Endothelial cell of umbilical vein (primary cell): Measurements from ENCODE around the gene BGN. TPM values are rescaled to one million over a fixed set of nuclear protein-coding genes. Genes with fewer than 3 reads are reported as not detected.
A peak's percentile ranks its signal among the peaks of the same experiment; 100 is the strongest.

ENCODE experiments used
- BruUV-seq: library from RNA; stranded (reverse); fragments of 400-500 nt; replicated peaks from 2 replicates; lab custom pipeline; 2021; lab: Mats Ljungman, UMichigan
- CTCF ChIA-PET: fragments of 300-600, 350-600 bp; sonication (Branson Sonifier 250); formaldehyde crosslinking; loops from one replicate; lab custom pipeline; 2021; ENCODE audit warnings: antibody characterized with exemption, inconsistent platforms; lab: Charles Lee
- POLR2A ChIA-PET: fragments of 300-600, 350-600 bp; sonication (Branson Sonifier 250); formaldehyde crosslinking; loops from one replicate; lab custom pipeline; 2021; ENCODE audit warnings: antibody characterized with exemption, inconsistent platforms; lab: Charles Lee
- DNase-seq: peaks from one replicate; pipeline ENCODE4 v3.0.0-alpha.2; 2011; ENCODE audit warnings: low read depth, low spot score
- FAIRE-seq: peaks from 2 replicates; lab custom pipeline; 2011; peaks lifted over from hg19 to GRCh38; lab: Jason Lieb, UNC
- H2AFZ ChIP-seq: 2 replicates; pipeline ENCODE4 v1.6.0; 2012; ENCODE audit warnings: low read depth, low read length, control low read depth, inconsistent platforms
- H3K27ac ChIP-seq: 2 replicates; pipeline ENCODE4 v1.5.1; 2011; ENCODE audit warnings: low read depth, mild to moderate bottlenecking, control low read depth, low read length, moderate library complexity; ENCODE audit not compliant: insufficient read depth
- H3K27me3 ChIP-seq, 2 experiments: 2 replicates each; pipeline versions ENCODE4 v1.6.0 to v1.6.1; 2011; ENCODE audit warnings: low read length in 2 of 2, mixed read lengths in 1 of 2; ENCODE audit not compliant: control insufficient read depth in 2 of 2, insufficient read depth in 2 of 2
- H3K36me3 ChIP-seq, 2 experiments: 2 replicates in 1 of 2; 3 replicates in 1 of 2; pipeline ENCODE4 v1.5.1; 2011; ENCODE audit warnings: low read length in 2 of 2, mild to moderate bottlenecking in 1 of 2, moderate library complexity in 1 of 2; ENCODE audit not compliant: control insufficient read depth in 2 of 2, insufficient read depth in 2 of 2; ENCODE audit errors: extremely low read depth in 1 of 2
- H3K4me1 ChIP-seq: 3 replicates; pipeline ENCODE4 v1.5.1; 2011; ENCODE audit warnings: mild to moderate bottlenecking, low read length; ENCODE audit not compliant: control insufficient read depth, insufficient read depth; ENCODE audit errors: extremely low read depth
- H3K4me2 ChIP-seq: 2 replicates; pipeline ENCODE4 v1.6.1; 2011; ENCODE audit warnings: low read length, control low read depth, mixed read lengths; ENCODE audit not compliant: insufficient read depth
- H3K4me3 ChIP-seq, 3 experiments: fragments of 200-600 bp in 1 of 3; sonication (generic), shearing (Covaris generic) in 1 of 3; replicated peaks in 1 of 3; 2 replicates each; pipeline ENCODE4 v1.5.1; 2011 to 2016; ENCODE audit warnings: control low read depth in 3 of 3, low read length in 3 of 3, mild to moderate bottlenecking in 2 of 3, inconsistent platforms in 1 of 3, low read depth in 1 of 3, moderate library complexity in 1 of 3; ENCODE audit not compliant: insufficient read depth in 1 of 3
- H3K79me2 ChIP-seq: 2 replicates; pipeline ENCODE4 v1.6.0; 2012; ENCODE audit warnings: low read length, inconsistent platforms; ENCODE audit not compliant: control insufficient read depth, insufficient read depth
- H3K9ac ChIP-seq: replicated peaks from 2 replicates; pipeline ENCODE3; 2011; ENCODE audit warnings: low read length, control low read depth; ENCODE audit not compliant: insufficient read depth; ENCODE audit errors: extremely low read depth
- H3K9me1 ChIP-seq: replicated peaks from 3 replicates; pipeline ENCODE4 v1.6.0; 2011; ENCODE audit warnings: mild to moderate bottlenecking, low read length; ENCODE audit not compliant: control insufficient read depth, insufficient read depth; ENCODE audit errors: extremely low read depth
- H3K9me3 ChIP-seq: replicated peaks from 2 replicates; pipeline ENCODE4 v1.5.1; 2012; ENCODE audit warnings: low read length, inconsistent platforms; ENCODE audit not compliant: control insufficient read depth, insufficient read depth
- H4K20me1 ChIP-seq: replicated peaks from 2 replicates; pipeline ENCODE3; 2011; ENCODE audit warnings: mild to moderate bottlenecking, low read length; ENCODE audit not compliant: control insufficient read depth, insufficient read depth; ENCODE audit errors: extremely low read depth
- CTCF ChIP-seq, 2 donors: IDR thresholded peaks; 1 replicate in 1 of 2; 2 replicates in 1 of 2; pipeline ENCODE4 v1.5.1; 2011; ENCODE audit warnings: low read length in 2 of 2, mild to moderate bottlenecking in 2 of 2, moderate library complexity in 2 of 2, control low read depth in 1 of 2, inconsistent platforms in 1 of 2, low read depth in 1 of 2; ENCODE audit not compliant: insufficient read depth in 1 of 2; ENCODE audit errors: extremely low read depth in 1 of 2
- GATA2 ChIP-seq: IDR thresholded peaks from 2 replicates; pipeline ENCODE4 v1.7.0; 2011; ENCODE audit warnings: low read depth, mild to moderate bottlenecking, moderate library complexity, mixed read lengths, low read length; ENCODE audit not compliant: insufficient read length, insufficient read depth
- POLR2A ChIP-seq: IDR thresholded peaks from 2 replicates; pipeline ENCODE4 v1.6.1; 2012; ENCODE audit warnings: low read depth, mild to moderate bottlenecking, control low read depth, low read length
- POLR2AphosphoS5 ChIP-seq: IDR thresholded peaks from 2 replicates; pipeline ENCODE4 v1.6.1; 2012; ENCODE audit warnings: low read depth, mild to moderate bottlenecking, control low read depth, low read length, moderate library complexity; ENCODE audit not compliant: insufficient read depth
- dilution Hi-C: fragments of 300-500 bp; cut with MboI; formaldehyde crosslinking; loops from one replicate; pipeline ENCODE4 v1.15.0; 2019; ENCODE audit warnings: low sequenced_read_pairs; ENCODE audit not compliant: extremely low pct_ligation_motif_present
- intact Hi-C: fragments of 100-400 bp; cut with micrococcal nuclease; formaldehyde crosslinking; loops from one replicate; pipeline ENCODE4 v1.10.0; 2022
- polyA plus RNA-seq, 4 experiments: library from polyadenylated mRNA; depleted of rRNA in 3 of 4; stranded (reverse) in 3 of 4; unstranded in 1 of 4; fragments of >200 nt; gene quantifications; 2 replicates each; pipeline versions ENCODE4 v1.2.1 to v1.2.3, GENCODE V29; 2011 to 2012; ENCODE audit warnings: missing spikeins in 1 of 4
- total RNA-seq: library from RNA; stranded (reverse); gene quantifications from 2 replicates; pipeline ENCODE4 v1.2.3, GENCODE V29; 2021

Gene BGN
- total and polyA plus RNA-seq, 2 donors (not counting 3 experiments of a cell fraction or from before 2014, with no cell fraction given), result 479 to 879 TPM

GRCh38 chrX:153539171-153539978 lies 44.6 kb downstream of the BGN start:
- CTCF ChIA-PET, result interaction anchor here (0.5 to 3.8 kb wide), 19 partner anchors 10 to 598 kb away, joined by 3 to 60 read pairs (median 5); partner anchors contain the start of gene HAUS7
- H3K36me3 ChIP-seq, result no peaks in the 10 kb centered on the region
- dilution Hi-C loops, result no loop called here
- no peak overlapping the region for H3K4me3 ChIP-seq
- TF ChIP-seq CTCF (IDR thresholded peaks at IDR 0.05; ENCODE audit: extremely low read depth in 1 of 2, insufficient read depth in 1 of 2, low read depth in 1 of 2, low read length in 2 of 2) (peak; percentile 69 to 89), POLR2A (no peak), GATA2 (no peak), POLR2AphosphoS5 (no peak)
- H3K4me1 ChIP-seq, result no peaks in the 10 kb centered on the region
- no peaks in the 10 kb centered on the region for H3K9me3 ChIP-seq
- POLR2A ChIA-PET, result no interaction called here
- H3K9ac ChIP-seq, result no peak overlapping the region
- H3K79me2 ChIP-seq, result no peaks in the 10 kb centered on the region
- intact Hi-C loops, result loop anchor here (1.0 to 2.0 kb wide), 3 partner anchors 110 to 169 kb away; no protein-coding TSS in a partner anchor
- H3K27me3 ChIP-seq, result no peaks in the 10 kb centered on the region
- DNase-seq (peak; percentile 44), FAIRE-seq (peak; percentile 94)
- BruUV-seq, result no TSS peak
- H3K4me2 ChIP-seq, result no peak overlapping the region
- no peak overlapping the region for H2AFZ ChIP-seq
- H3K27ac ChIP-seq, result no peak overlapping the region
- H4K20me1 ChIP-seq, result no peaks in the 10 kb centered on the region
- no peaks in the 10 kb centered on the region for H3K9me1 ChIP-seq
